Peyer's patch (tissue), 4 donors: ENCODE results near the gene SYCE3.

ENCODE experiments used
- CTCF ChIP-seq, 6 experiments: fragments of 450-650 bp in 4 of 6; fragments of 200-600 bp in 2 of 6; sonication (generic) in 1 of 6; IDR thresholded peaks; one replicate each; pipeline ENCODE4 v1.5.1; 2017 to 2019; ENCODE audit warnings: antibody characterized with exemption in 6 of 6, mild to moderate bottlenecking in 3 of 6, moderate library complexity in 1 of 6
- POLR2A ChIP-seq, 2 donors: fragments of 450-650 bp; IDR thresholded peaks; one replicate each; pipeline ENCODE4 v1.5.1; 2017; ENCODE audit warnings: antibody characterized with exemption in 2 of 2, mild to moderate bottlenecking in 2 of 2, moderate library complexity in 2 of 2

- TF ChIP-seq CTCF (IDR thresholded peaks at IDR 0.05) (no peak), POLR2A (IDR thresholded peaks at IDR 0.05) (no peak)
Observed at GRCh38 chr22:50532824-50533796, 29.6 kb downstream of the SYCE3 start.
